Neural progenitor cell (in vitro differentiated cells): ENCODE measurements around the gene PRRC2C. TPM values are rescaled to one million over a fixed set of nuclear protein-coding genes. Genes with fewer than 3 reads are reported as not detected.

Source experiments
- DNase-seq: peaks from one replicate; pipeline ENCODE4 v3.0.0-alpha.2; 2016; ENCODE audit warnings: low spot score
- H2AFZ ChIP-seq: fragments of 200-600 bp; sonication (generic); replicated peaks from 2 replicates; pipeline ENCODE4 v1.6.1; 2016; ENCODE audit warnings: antibody characterized with exemption
- H3F3A ChIP-seq: fragments of 200-600 bp; sonication (generic); 2 replicates; pipeline ENCODE4 v1.6.1; 2016; ENCODE audit warnings: antibody characterized with exemption, low read depth
- H3K27ac ChIP-seq: fragments of 200-600 bp; sonication (generic); 2 replicates; pipeline ENCODE4 v1.5.1; 2016; ENCODE audit warnings: mild to moderate bottlenecking
- H3K27me3 ChIP-seq: fragments of 200-600 bp; sonication (generic); 2 replicates; pipeline ENCODE4 v1.6.1; 2016; ENCODE audit warnings: mild to moderate bottlenecking, moderate library complexity
- H3K36me3 ChIP-seq: fragments of 200-600 bp; sonication (generic); 2 replicates; pipeline ENCODE4 v1.5.1; 2016
- H3K4me1 ChIP-seq: fragments of 200-600 bp; sonication (generic); 2 replicates; pipeline ENCODE4 v1.6.1; 2016; ENCODE audit warnings: mixed run types
- H3K4me2 ChIP-seq: fragments of 200-600 bp; sonication (generic); 2 replicates; pipeline ENCODE4 v1.6.1; 2016
- H3K4me3 ChIP-seq: fragments of 200-600 bp; sonication (generic); 2 replicates; pipeline ENCODE4 v1.5.1; 2016
- H3K79me2 ChIP-seq: fragments of 200-600 bp; sonication (generic); 2 replicates; pipeline ENCODE4 v1.6.1; 2016; ENCODE audit warnings: low read depth
- H3K9ac ChIP-seq: fragments of 200-600 bp; sonication (generic); 2 replicates; pipeline ENCODE4 v1.6.1; 2016
- H3K9me3 ChIP-seq: fragments of 200-600 bp; sonication (generic); 2 replicates; pipeline ENCODE4 v1.5.1; 2016; ENCODE audit warnings: low read depth
- H4K20me1 ChIP-seq: fragments of 200-600 bp; sonication (generic); 2 replicates; pipeline ENCODE4 v1.6.1; 2016; ENCODE audit warnings: low read depth
- H3K27ac Mint-ChIP-seq: 3 replicates; pipeline ENCODE4 v1.8.0; 2021; ENCODE audit warnings: mixed read lengths
- H3K27me3 Mint-ChIP-seq: 2 replicates; pipeline ENCODE4 v1.8.0; 2022; ENCODE audit warnings: low read depth, mild to moderate bottlenecking, inconsistent platforms, moderate library complexity, mixed read lengths; ENCODE audit not compliant: insufficient read depth
- H3K36me3 Mint-ChIP-seq: 3 replicates; pipeline ENCODE4 v1.8.0; 2021; ENCODE audit warnings: mixed read lengths
- H3K4me1 Mint-ChIP-seq: 3 replicates; pipeline ENCODE4 v1.8.0; 2021; ENCODE audit warnings: mixed read lengths
- H3K4me3 Mint-ChIP-seq: 3 replicates; pipeline ENCODE4 v1.8.0; 2021; ENCODE audit warnings: mild to moderate bottlenecking, moderate library complexity, mixed read lengths
- H3K9me3 Mint-ChIP-seq: 3 replicates; pipeline ENCODE4 v1.8.0; 2020; ENCODE audit warnings: mixed read lengths
- CTCF ChIP-seq: fragments of 200-600 bp; sonication (generic); IDR thresholded peaks from 2 replicates; pipeline ENCODE4 v1.5.1; 2017; ENCODE audit warnings: antibody characterized with exemption, mild to moderate bottlenecking
- EZH2 ChIP-seq: fragments of 200-600 bp; sonication (generic); IDR thresholded peaks from 2 replicates; pipeline ENCODE4 v1.6.1; 2017; ENCODE audit warnings: antibody characterized with exemption, mild to moderate bottlenecking, moderate library complexity
- EZH2phosphoT487 ChIP-seq: fragments of 200-600 bp; sonication (generic); IDR thresholded peaks from 2 replicates; pipeline ENCODE4 v1.6.1; 2017; ENCODE audit warnings: antibody characterized with exemption
- total RNA-seq: library from RNA; depleted of rRNA; stranded (reverse); fragments of >200 nt; gene quantifications from 2 replicates; pipeline ENCODE4 v1.2.3, GENCODE V29; 2015; ENCODE audit warnings: low replicate concordance

The PRRC2C gene
- total RNA-seq, 1 donor from 2014 or later: 89.9 TPM

GRCh38 chr1:171583591-171584201 lies 98.4 kb downstream of the PRRC2C start:
- H3K4me3 ChIP-seq: no peak overlapping the region
- Mint-ChIP-seq H3K27ac (no peak overlapping the region), H3K4me3 (no peak overlapping the region), H3K4me1 (no peaks in the 10 kb centered on the region), H3K27me3 (no peaks in the 10 kb centered on the region), H3K9me3 (no peaks in the 10 kb centered on the region), H3K36me3 (peaks cover 30% of the 10 kb centered on the region)
- H3F3A ChIP-seq: peaks cover 2% of the 10 kb centered on the region
- no peaks in the 10 kb centered on the region for H3K79me2 ChIP-seq
- DNase-seq: no peak
- TF ChIP-seq EZH2 (no peak), CTCF (no peak), EZH2phosphoT487 (no peak)
- H3K4me2 ChIP-seq: no peak overlapping the region
- H3K36me3 ChIP-seq: peaks cover 32% of the 10 kb centered on the region
- no peak overlapping the region for H2AFZ ChIP-seq
- H3K9me3 ChIP-seq: no peaks in the 10 kb centered on the region
- no peaks in the 10 kb centered on the region for H4K20me1 ChIP-seq
- H3K27me3 ChIP-seq: no peaks in the 10 kb centered on the region
- H3K27ac ChIP-seq: no peak overlapping the region
- H3K4me1 ChIP-seq: no peaks in the 10 kb centered on the region
- no peak overlapping the region for H3K9ac ChIP-seq

- no peak overlapping the region for H3K9ac ChIP-seq
- H3K27me3 ChIP-seq: no peaks in the 10 kb centered on the region
- H3K36me3 Mint-ChIP-seq: peaks cover 35% of the 10 kb centered on the region
- H3K36me3 ChIP-seq: peaks cover 26% of the 10 kb centered on the region
- H3K4me2 ChIP-seq: no peak overlapping the region
- no peak for DNase-seq
- no peak overlapping the region for H3K4me3 Mint-ChIP-seq
- H2AFZ ChIP-seq: no peak overlapping the region
- no peaks in the 10 kb centered on the region for H3K27me3 Mint-ChIP-seq
- no peaks in the 10 kb centered on the region for H3K9me3 ChIP-seq
- H3F3A ChIP-seq: peaks cover 5% of the 10 kb centered on the region
- no peaks in the 10 kb centered on the region for H3K79me2 ChIP-seq
- no peaks in the 10 kb centered on the region for H3K4me1 ChIP-seq
- no peak overlapping the region for H3K4me3 ChIP-seq
- no peak overlapping the region for H3K27ac Mint-ChIP-seq
- TF ChIP-seq CTCF (no peak), EZH2phosphoT487 (no peak), EZH2 (no peak)
- no peaks in the 10 kb centered on the region for H3K4me1 Mint-ChIP-seq
- no peaks in the 10 kb centered on the region for H3K9me3 Mint-ChIP-seq
- no peaks in the 10 kb centered on the region for H4K20me1 ChIP-seq
- no peak overlapping the region for H3K27ac ChIP-seq
These were observed 100.4 kb downstream of the PRRC2C start for GRCh38 chr1:171585715-171586114.

- Histone ChIP-seq H3F3A (peaks cover 5% of the 10 kb centered on the region), H3K79me2 (no peaks in the 10 kb centered on the region), H3K9me3 (no peaks in the 10 kb centered on the region), H4K20me1 (no peaks in the 10 kb centered on the region), H3K4me2 (no peak overlapping the region), H3K9ac (no peak overlapping the region), H3K27me3 (no peaks in the 10 kb centered on the region), H3K27ac (no peak overlapping the region), H3K4me3 (no peak overlapping the region), H3K4me1 (no peaks in the 10 kb centered on the region), H2AFZ (no peak overlapping the region), H3K36me3 (peaks cover 37% of the 10 kb centered on the region)
- no peak overlapping the region for H3K4me3 Mint-ChIP-seq
- no peak for DNase-seq
- H3K27ac Mint-ChIP-seq: no peak overlapping the region
- TF ChIP-seq CTCF (no peak), EZH2 (no peak), EZH2phosphoT487 (no peak)
- H3K27me3 Mint-ChIP-seq: peaks cover 2% of the 10 kb centered on the region
- no peaks in the 10 kb centered on the region for H3K4me1 Mint-ChIP-seq
- H3K36me3 Mint-ChIP-seq: peaks cover 53% of the 10 kb centered on the region
- no peaks in the 10 kb centered on the region for H3K9me3 Mint-ChIP-seq
These were observed 102.9 kb downstream of the PRRC2C start for GRCh38 chr1:171588230-171588629.
